Measurements from ENCODE around the gene MACROD2.

GRCh38 chr20:15144916-15145315 is 1149.6 kb downstream of the MACROD2 start:
- TF ChIP-seq, protein P1, sequence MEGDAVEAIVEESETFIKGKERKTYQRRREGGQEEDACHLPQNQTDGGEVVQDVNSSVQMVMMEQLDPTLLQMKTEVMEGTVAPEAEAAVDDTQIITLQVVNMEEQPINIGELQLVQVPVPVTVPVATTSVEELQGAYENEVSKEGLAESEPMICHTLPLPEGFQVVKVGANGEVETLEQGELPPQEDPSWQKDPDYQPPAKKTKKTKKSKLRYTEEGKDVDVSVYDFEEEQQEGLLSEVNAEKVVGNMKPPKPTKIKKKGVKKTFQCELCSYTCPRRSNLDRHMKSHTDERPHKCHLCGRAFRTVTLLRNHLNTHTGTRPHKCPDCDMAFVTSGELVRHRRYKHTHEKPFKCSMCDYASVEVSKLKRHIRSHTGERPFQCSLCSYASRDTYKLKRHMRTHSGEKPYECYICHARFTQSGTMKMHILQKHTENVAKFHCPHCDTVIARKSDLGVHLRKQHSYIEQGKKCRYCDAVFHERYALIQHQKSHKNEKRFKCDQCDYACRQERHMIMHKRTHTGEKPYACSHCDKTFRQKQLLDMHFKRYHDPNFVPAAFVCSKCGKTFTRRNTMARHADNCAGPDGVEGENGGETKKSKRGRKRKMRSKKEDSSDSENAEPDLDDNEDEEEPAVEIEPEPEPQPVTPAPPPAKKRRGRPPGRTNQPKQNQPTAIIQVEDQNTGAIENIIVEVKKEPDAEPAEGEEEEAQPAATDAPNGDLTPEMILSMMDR (IDR thresholded peaks at IDR 0.05) = no peak
- TF ChIP-seq ZFX (IDR thresholded peaks at IDR 0.05; ENCODE audit: borderline replicate concordance) = no peak
